GM04504 (cell line): ENCODE measurements around the gene ADARB1.

Experiments
- DNase-seq: peaks from one replicate; pipeline ENCODE4 v3.0.0-alpha.2; 2012; ENCODE audit warnings: low read depth

Gene ADARB1

DNA sequence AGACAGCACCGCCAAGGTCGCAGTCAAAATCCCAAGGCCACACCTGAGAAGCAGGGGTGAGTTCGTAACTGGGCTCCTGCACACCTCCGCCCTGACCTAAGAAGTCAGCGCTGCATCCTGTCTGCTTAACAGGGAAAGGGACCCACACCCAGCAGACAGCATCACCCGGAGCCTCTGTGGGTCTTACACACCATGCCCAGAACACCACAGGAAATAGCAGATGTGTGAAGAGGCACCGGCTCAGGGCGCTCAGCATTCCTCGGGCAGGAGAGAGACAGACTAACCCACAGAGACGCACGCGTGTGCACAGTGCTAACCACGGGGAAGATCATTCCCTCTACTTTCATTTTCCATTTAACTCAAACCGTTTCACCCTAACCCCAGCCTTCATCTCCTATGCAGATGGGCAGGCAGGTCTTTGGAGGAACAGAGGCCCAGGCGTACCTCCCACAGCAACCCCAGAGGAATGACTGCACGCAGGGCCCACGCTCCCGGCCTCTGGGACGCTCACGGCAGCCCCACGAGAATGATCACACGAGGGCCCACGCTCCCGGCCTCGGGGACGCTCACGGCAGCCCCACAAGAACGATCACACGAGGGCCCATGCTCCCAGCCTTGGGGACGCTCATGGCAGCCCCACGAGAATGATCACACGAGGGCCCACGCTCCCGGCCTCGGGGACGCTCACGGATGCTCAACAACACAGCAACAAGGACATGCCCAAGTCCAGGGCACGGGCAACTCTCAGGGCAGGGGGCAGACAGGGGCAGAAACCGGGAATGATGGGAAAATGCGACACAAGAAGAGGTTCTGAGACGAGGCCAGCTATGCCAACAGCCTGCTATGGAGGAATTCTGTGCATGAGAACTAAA, 192.4 kb downstream of the ADARB1 start:
- DNase-seq = no peak

DNA sequence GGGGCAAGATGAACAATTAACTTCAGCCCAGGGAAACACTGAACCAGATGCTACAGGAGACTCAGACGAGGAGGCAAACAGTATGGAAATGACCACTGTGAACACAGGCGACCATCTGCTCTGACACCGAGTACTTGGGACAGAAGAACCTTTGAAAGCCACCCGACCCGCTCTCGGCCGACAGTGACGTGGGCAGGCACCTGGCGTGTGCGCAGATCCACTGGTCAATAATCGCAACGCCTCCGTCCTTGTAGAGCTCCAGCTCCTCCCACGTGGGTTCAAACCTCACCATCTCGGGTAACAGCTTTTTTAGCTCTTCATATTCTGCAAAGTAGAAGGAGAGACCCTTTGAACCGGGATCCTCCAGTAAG, 193.0 kb downstream of the ADARB1 start:
- DNase-seq = no peak

DNA sequence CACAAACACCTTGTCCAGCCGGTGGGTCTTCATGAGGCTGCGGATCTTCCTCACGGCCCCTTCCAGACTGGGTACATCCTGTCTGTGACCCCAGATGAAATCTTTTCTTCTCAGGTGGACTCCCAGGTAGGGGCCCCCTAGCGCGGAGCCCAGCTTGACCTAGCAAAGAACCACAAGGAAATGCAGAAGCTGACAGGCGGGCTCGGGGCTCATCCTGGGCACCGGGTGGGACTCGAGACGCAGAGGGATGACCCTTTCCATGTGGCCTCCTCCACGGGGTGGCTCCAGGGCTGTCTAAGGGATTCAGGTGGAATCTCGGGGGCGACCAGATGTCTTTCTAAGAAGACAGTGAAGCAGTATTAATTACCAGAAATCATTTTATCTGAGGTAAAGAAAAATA, 195.5 kb downstream of the ADARB1 start:
- DNase-seq = no peak

DNA sequence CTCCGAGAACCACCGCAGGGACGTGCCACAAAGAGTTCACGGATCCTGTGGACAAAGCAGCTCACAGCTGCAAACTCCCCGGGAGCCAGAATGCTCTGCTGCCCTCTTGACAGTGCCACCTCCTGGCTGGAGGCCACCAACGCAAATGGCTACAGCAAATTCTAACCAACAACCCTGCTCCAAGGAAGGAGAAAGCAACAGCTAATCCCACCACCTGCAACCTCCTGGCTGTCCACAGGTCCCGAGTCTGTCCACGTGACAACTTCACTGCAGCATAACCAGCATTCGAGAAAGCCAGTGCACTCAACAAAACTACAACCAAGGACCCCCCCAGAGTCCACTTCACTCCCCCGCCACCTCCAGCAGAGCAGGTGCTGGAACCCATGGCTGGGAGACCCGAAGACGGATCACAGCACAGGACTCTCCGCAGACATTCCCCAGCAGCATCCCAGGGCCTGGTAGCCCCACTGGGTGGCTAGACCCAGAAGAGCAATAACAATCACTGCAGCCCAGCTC, 196.0 kb downstream of the ADARB1 start:
- no peak for DNase-seq
